Measurements from ENCODE around the gene PAIP2B. TPM values are rescaled to one million over a fixed set of nuclear protein-coding genes. Genes with fewer than 3 reads are reported as not detected.

Gene PAIP2B
- total RNA-seq, 1 donor from 2014 or later, result 6.5 TPM

- H3K9me3 Mint-ChIP-seq, result no peaks in the 10 kb centered on the region
- no peak for DNase-seq (ENCODE audit: low read depth, low spot score)
- H3K4me3 Mint-ChIP-seq, result no peak overlapping the region
- TF ChIP-seq CTCF (conservative IDR thresholded peaks at IDR 0.05), result no peak
- peaks cover 10% of the 10 kb centered on the region for H3K4me1 Mint-ChIP-seq
- no peaks in the 10 kb centered on the region for H3K27me3 Mint-ChIP-seq (ENCODE audit: low read depth)
- no peak overlapping the region for H3K27ac Mint-ChIP-seq (ENCODE audit: unreplicated experiment)
- peaks cover 2% of the 10 kb centered on the region for H3K36me3 Mint-ChIP-seq (ENCODE audit: low read depth)
Observed at GRCh38 chr2:71133603-71134002, 93.3 kb downstream of the PAIP2B start.

Other genes with a start within 250 kb of the PAIP2B start
- gene ANKRD53, start 248.5 kb downstream of the PAIP2B start, total RNA-seq, result 1.2 and 1.7 TPM in 2 replicates
- gene TEX261, start 232.2 kb downstream of the PAIP2B start, total RNA-seq, result 57.2 and 58.4 TPM in 2 replicates
- gene NAGK, start 158.5 kb downstream of the PAIP2B start, total RNA-seq, result 51.9 and 70.3 TPM in 2 replicates
- 9.5 and 9.9 TPM in 2 replicates for gene MCEE, start 96.9 kb downstream of the PAIP2B start, total RNA-seq
- 40.0 and 41.7 TPM in 2 replicates for gene MPHOSPH10, start 96.5 kb downstream of the PAIP2B start, total RNA-seq
- 159 and 185 TPM in 2 replicates for gene ZNF638, start 104.7 kb upstream of the PAIP2B start, total RNA-seq
- 2.2 and 2.4 TPM in 2 replicates for gene DYSF, start 226.5 kb upstream of the PAIP2B start, total RNA-seq

Data from neural crest cell (in vitro differentiated cells).